ENCODE results near the gene CFAP92. TPM values are rescaled to one million over a fixed set of nuclear protein-coding genes. Genes with fewer than 3 reads are reported as not detected.

Gene CFAP92
- total and polyA plus RNA-seq, 2 donors (not counting 1 experiment from before 2014, with no cell fraction given) = not detected

DNA sequence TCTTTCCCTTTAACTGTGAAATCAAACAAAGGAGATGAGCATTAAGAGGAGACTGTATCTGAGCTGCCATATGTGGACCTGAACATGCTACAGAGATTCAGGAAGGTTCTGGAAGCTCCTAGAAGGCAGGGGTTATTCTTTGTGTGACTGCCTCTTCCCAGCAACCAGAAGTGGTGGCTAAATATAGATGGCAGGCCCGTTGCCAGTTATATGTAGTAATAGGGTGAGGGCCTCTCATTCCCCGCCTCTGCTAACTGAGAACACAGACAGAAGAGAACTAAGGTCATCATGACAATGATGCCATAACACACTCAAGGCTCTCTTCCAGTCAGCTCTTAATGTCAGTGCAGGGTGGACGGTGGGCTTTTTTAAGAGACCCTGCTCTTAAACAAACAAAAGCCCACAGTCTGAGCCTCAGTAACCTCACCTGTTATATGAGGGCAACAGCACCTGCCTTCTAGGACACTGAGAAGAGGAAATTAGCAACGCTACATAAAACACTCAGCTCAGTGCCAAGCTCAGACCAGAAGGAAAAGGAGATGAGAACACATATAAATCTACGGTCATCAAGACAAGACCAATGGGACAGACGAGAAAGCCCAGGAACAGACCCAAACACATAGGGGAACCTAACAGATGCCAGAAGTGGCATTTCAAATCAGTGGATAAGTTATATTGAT is 22.3 kb downstream of the CFAP92 start:
- Histone ChIP-seq H3K27me3 (replicated peaks in 1 of 4; ENCODE audit: control extremely low read depth in 1 of 4, control insufficient read depth in 3 of 4, insufficient read depth in 4 of 4, low read length in 3 of 4) (no peaks in the 10 kb centered on the region), H3K9ac (ENCODE audit: low read length) (no peak overlapping the region), H2AFZ (ENCODE audit: insufficient read depth, low read depth, low read length, poor library complexity, severe bottlenecking) (no peak overlapping the region), H4K20me1 (ENCODE audit: control insufficient read depth, insufficient read depth, low read length, poor library complexity, severe bottlenecking) (no peaks in the 10 kb centered on the region), H3K36me3 (replicated peaks in 1 of 2; ENCODE audit: control extremely low read depth in 1 of 2, control insufficient read depth in 1 of 2, extremely low read depth in 1 of 2, insufficient read depth in 2 of 2, low read length in 1 of 2) (no peaks in the 10 kb centered on the region), H3K4me1 (ENCODE audit: control insufficient read depth in 2 of 2, insufficient read depth in 2 of 2, low read length in 2 of 2) (peaks cover 14 to 15% of the 10 kb centered on the region in 2 donors), H3K27ac (ENCODE audit: low read length in 2 of 2) (no peak overlapping the region), H3K4me3 (ENCODE audit: control extremely low read depth in 1 of 5, extremely low read depth in 1 of 5, insufficient read depth in 1 of 5, low read depth in 2 of 5, low read length in 4 of 5) (no peak overlapping the region), H3K4me2 (replicated peaks; ENCODE audit: low read depth, low read length, poor library complexity, severe bottlenecking) (no peak overlapping the region), H3K9me3 (ENCODE audit: control extremely low read depth in 1 of 3, control insufficient read depth in 2 of 3, insufficient read depth in 1 of 3, low read length in 2 of 3) (no peaks in the 10 kb centered on the region), H3K79me2 (ENCODE audit: control insufficient read depth, insufficient read depth, low read length) (no peaks in the 10 kb centered on the region)
- CTCF ChIA-PET = interaction anchor here (1.0 to 6.4 kb wide), 21 partner anchors 10 to 352 kb away, joined by 3 to 134 read pairs (median 8); partner anchors contain the start of genes CFAP92, COPG1 and RAB43
- 100% methylated on average over 1 of the region's 6 CpGs for WGBS (ENCODE audit: insufficient coverage)
- no peaks in the 10 kb centered on the region for H3K9me3 Mint-ChIP-seq (ENCODE audit: insufficient read depth)
- H3K27me3 Mint-ChIP-seq = peaks cover 7% of the 10 kb centered on the region
- no peak overlapping the region for H3K4me3 Mint-ChIP-seq
- ATAC-seq (ENCODE audit: low read depth) (no peak), DNase-seq (no peak)
- POLR2A ChIA-PET = interaction anchor here (1.1 to 1.5 kb wide), 2 partner anchors 45 to 291 kb away, joined by 3 to 8 read pairs; no protein-coding TSS in a partner anchor
- no peak overlapping the region for H3K27ac Mint-ChIP-seq
- TF ChIP-seq, protein P1, sequence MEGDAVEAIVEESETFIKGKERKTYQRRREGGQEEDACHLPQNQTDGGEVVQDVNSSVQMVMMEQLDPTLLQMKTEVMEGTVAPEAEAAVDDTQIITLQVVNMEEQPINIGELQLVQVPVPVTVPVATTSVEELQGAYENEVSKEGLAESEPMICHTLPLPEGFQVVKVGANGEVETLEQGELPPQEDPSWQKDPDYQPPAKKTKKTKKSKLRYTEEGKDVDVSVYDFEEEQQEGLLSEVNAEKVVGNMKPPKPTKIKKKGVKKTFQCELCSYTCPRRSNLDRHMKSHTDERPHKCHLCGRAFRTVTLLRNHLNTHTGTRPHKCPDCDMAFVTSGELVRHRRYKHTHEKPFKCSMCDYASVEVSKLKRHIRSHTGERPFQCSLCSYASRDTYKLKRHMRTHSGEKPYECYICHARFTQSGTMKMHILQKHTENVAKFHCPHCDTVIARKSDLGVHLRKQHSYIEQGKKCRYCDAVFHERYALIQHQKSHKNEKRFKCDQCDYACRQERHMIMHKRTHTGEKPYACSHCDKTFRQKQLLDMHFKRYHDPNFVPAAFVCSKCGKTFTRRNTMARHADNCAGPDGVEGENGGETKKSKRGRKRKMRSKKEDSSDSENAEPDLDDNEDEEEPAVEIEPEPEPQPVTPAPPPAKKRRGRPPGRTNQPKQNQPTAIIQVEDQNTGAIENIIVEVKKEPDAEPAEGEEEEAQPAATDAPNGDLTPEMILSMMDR (IDR thresholded peaks at IDR 0.05) = no peak
- TF ChIP-seq EZH2 (IDR thresholded peaks at IDR 0.05; ENCODE audit: borderline replicate concordance, insufficient read depth, low read depth, low read length, poor library complexity, severe bottlenecking) = no peak
- intact Hi-C loops (cut with micrococcal nuclease) = loop anchor here (10.0 kb wide), 1 partner anchor 173 kb away; no protein-coding TSS in a partner anchor
- H3K4me1 Mint-ChIP-seq = peaks cover 13% of the 10 kb centered on the region

DNA sequence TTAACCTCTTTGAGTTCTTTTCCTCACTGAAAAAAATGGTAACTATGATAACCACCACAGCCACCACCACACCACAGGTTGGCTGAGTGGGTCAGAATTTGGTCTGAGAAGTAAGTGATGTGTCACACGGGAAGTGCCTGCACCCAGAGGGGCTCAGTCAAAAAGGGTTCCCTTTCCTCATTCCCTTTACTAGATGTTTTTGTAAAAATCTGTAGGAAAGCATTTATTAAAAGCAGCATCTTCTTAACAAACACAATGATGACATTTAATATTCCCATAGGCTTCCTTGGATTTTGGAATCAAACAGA is 23.2 kb downstream of the CFAP92 start:
- Mint-ChIP-seq H3K4me3 (no peak overlapping the region), H3K27ac (no peak overlapping the region), H3K27me3 (peaks cover 4% of the 10 kb centered on the region), H3K9me3 (ENCODE audit: insufficient read depth) (no peaks in the 10 kb centered on the region), H3K4me1 (peaks cover 13% of the 10 kb centered on the region)
- Histone ChIP-seq H3K36me3 (replicated peaks in 1 of 2; ENCODE audit: control extremely low read depth in 1 of 2, control insufficient read depth in 1 of 2, extremely low read depth in 1 of 2, insufficient read depth in 2 of 2, low read length in 1 of 2) (no peaks in the 10 kb centered on the region), H3K9ac (ENCODE audit: low read length) (no peak overlapping the region), H3K4me3 (ENCODE audit: control extremely low read depth in 1 of 5, extremely low read depth in 1 of 5, insufficient read depth in 1 of 5, low read depth in 2 of 5, low read length in 4 of 5) (no peak overlapping the region), H2AFZ (ENCODE audit: insufficient read depth, low read depth, low read length, poor library complexity, severe bottlenecking) (no peak overlapping the region), H3K27ac (ENCODE audit: low read length in 2 of 2) (no peak overlapping the region), H3K27me3 (replicated peaks in 1 of 4; ENCODE audit: control extremely low read depth in 1 of 4, control insufficient read depth in 3 of 4, insufficient read depth in 4 of 4, low read length in 3 of 4) (no peaks in the 10 kb centered on the region), H3K4me1 (ENCODE audit: control insufficient read depth in 2 of 2, insufficient read depth in 2 of 2, low read length in 2 of 2) (peaks cover 14 to 15% of the 10 kb centered on the region in 2 donors), H4K20me1 (ENCODE audit: control insufficient read depth, insufficient read depth, low read length, poor library complexity, severe bottlenecking) (no peaks in the 10 kb centered on the region), H3K9me3 (ENCODE audit: control extremely low read depth in 1 of 3, control insufficient read depth in 2 of 3, insufficient read depth in 1 of 3, low read length in 2 of 3) (no peaks in the 10 kb centered on the region), H3K4me2 (replicated peaks; ENCODE audit: low read depth, low read length, poor library complexity, severe bottlenecking) (no peak overlapping the region), H3K79me2 (ENCODE audit: control insufficient read depth, insufficient read depth, low read length) (no peaks in the 10 kb centered on the region)
- DNase-seq (no peak), ATAC-seq (ENCODE audit: low read depth) (no peak)
- CTCF ChIA-PET = interaction anchor here (0.6 to 6.4 kb wide), 51 partner anchors 10 to 702 kb away, joined by 3 to 134 read pairs (median 5); partner anchors contain the start of genes CFAP92, COPG1 and RAB43
- POLR2A ChIA-PET = interaction anchor here (0.6 to 1.5 kb wide), 4 partner anchors 46 to 290 kb away, joined by 3 to 8 read pairs (median 4); partner anchors contain the start of gene RAB43
- no CpG with 5 or more reads among the region's 1 CpG for WGBS (ENCODE audit: insufficient coverage)
- intact Hi-C loops (cut with micrococcal nuclease) = loop anchor here (1.0 to 10.0 kb wide), 6 partner anchors 46 to 354 kb away; no protein-coding TSS in a partner anchor
- TF ChIP-seq, protein P1 (IDR thresholded peaks at IDR 0.05) = no peak
- no peak for TF ChIP-seq EZH2 (IDR thresholded peaks at IDR 0.05; ENCODE audit: borderline replicate concordance, insufficient read depth, low read depth, low read length, poor library complexity, severe bottlenecking)

Data from B cell (primary cell).